T47D (cell line): ENCODE measurements around the gene RFX4.
"Not testable (repeated sequence)": the region's sequence is repeated elsewhere in the genome, so short reads cannot be mapped to it uniquely, and the experiment has no call there.

ENCODE experiments used
- DNase-seq, 2 experiments: peaks; one replicate each; pipeline versions ENCODE4 v3.0.0 to v3.0.0-alpha.2; 2011 to 2012; ENCODE audit warnings: low read depth in 1 of 2, low spot score in 1 of 2
- JUND ChIP-seq: IDR thresholded peaks from 2 replicates; pipeline ENCODE4 v1.6.1; 2012; ENCODE audit warnings: low read depth
- in situ Hi-C: cut with HindIII; loops from 2 replicates; pipeline ENCODE4 v1.10.0; 2016; ENCODE audit warnings: low sequenced_read_pairs, low pct_unique_long_range_greater_than_20kb

RFX4 gene

DNA sequence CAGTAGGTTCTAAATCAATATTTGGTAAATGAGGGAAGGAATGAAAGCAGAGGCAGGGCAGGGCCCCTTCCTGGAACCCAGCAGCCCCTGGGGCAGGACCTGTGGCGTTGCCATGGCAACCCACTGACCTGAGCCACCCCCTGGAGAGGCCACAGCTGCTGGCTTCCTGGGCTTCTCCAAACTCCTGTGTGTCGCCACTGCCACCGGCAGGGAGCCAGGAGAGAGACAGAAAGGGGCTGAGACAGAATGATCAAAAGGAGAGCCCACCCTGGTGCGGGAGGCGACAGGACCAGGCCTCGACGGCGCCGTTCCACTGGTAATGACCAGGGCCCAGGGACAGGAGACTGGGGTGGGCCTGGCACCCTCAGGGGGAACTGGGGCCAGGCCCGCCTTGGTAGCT, 18.2 kb downstream of the RFX4 start:
- DNase-seq, result no peak
- no peak for TF ChIP-seq JUND
- in situ Hi-C loops, result no loop called here

DNA sequence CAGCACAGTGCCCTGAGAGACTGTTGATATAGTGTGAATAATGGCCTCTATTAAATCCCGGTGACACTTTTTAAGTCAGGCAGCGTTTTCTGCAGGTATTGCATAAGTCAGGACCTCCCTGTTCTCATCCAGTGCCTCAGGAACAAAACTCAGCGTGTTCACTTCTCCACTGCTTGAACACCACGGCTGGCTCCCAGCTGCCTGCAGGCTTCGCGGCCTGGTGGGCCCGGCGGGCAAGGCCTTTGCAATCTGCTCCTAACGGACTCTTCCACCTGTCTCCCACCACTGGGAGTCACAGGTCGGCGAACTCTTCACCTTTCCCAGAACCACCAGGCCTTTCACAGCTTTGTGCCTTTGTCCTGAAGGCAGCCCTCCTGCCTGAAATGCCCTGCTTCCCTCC, 18.7 kb downstream of the RFX4 start:
- no peak for TF ChIP-seq JUND
- in situ Hi-C loops, result no loop called here
- no peak for DNase-seq

DNA sequence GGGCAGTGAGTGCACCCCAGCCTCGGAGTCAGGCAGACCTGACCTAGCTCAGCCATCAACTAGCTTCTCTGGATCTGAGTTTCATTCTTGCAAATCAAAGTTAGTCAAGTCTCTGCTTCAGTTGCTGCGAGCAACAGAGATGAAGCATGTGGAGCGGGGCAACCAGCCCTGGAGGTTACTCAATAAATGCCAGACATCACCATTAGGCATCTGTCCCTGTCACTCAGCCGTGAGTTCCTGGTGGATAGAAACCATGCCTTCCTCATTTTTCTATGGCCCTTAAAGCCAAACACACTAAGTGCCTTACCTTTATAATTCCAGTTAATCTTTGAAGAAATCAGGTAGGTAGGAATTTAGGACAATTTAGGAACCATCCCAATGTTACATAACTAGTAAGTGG, 19.3 kb downstream of the RFX4 start:
- no peak for DNase-seq
- in situ Hi-C loops, result no loop called here
- TF ChIP-seq JUND, result no peak

DNA sequence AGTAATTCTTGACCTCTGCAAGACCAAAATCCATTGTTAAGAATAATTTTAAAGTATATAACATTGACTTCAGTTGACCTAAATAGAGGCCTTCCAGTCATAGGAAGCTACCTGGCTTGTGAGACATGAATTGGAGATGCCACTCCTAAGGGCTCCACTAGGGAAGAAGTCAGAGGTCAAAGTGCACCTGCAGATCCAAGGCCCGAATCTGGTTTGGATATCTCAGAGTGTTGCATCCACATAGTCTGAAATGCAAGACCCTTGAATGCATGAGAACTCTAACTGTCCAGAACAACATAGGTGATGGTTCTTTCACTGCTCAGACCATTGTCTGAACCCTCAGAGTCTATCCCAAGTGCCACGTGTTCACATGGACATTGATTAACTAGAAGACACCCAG, 22.4 kb downstream of the RFX4 start:
- no peak for DNase-seq
- in situ Hi-C loops, result no loop called here

DNA sequence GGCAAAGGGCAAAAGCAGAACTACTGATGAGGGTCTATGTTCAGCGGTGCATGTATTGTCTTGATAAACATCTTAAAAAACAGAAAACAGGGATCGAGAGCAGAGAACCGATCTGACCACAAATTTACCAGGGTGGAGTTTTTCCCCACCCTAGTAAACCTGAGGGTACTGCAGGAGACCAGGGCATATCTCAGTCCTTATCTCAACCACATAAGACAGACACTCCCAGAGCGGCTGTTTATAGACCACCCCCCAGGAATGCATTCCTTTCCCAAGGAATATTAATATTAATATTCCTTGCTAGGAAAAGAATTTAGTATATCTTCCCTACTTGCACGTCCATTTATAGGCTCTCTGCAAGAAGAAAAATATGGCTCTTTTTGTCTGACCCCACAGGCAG, 37.8 kb downstream of the RFX4 start:
- in situ Hi-C loops, DNase-seq: not testable (repeated sequence)

More for the DNA sequence above, 22.4 kb downstream of the RFX4 start:
- no peak for TF ChIP-seq JUND

DNA sequence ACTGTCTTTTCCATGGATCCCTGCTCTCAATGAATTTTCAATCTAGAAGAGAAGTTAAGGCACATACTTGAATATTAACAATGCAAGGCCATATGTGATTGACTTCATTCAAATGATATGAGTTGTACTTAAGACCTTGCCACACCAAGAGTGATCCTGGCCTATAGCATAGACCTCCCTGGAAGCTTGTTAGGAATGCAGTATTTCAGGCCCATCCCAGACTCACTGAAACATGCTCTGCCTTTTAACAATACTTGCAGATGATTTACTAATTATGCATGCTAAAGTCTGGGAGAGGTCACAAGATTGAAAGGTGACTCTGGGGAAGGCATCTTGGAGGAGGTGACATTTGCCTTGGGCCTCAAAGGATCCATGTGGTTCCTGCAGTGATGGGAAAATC, 43.2 kb downstream of the RFX4 start:
- no peak for TF ChIP-seq JUND
- in situ Hi-C loops, result no loop called here
- no peak for DNase-seq

DNA sequence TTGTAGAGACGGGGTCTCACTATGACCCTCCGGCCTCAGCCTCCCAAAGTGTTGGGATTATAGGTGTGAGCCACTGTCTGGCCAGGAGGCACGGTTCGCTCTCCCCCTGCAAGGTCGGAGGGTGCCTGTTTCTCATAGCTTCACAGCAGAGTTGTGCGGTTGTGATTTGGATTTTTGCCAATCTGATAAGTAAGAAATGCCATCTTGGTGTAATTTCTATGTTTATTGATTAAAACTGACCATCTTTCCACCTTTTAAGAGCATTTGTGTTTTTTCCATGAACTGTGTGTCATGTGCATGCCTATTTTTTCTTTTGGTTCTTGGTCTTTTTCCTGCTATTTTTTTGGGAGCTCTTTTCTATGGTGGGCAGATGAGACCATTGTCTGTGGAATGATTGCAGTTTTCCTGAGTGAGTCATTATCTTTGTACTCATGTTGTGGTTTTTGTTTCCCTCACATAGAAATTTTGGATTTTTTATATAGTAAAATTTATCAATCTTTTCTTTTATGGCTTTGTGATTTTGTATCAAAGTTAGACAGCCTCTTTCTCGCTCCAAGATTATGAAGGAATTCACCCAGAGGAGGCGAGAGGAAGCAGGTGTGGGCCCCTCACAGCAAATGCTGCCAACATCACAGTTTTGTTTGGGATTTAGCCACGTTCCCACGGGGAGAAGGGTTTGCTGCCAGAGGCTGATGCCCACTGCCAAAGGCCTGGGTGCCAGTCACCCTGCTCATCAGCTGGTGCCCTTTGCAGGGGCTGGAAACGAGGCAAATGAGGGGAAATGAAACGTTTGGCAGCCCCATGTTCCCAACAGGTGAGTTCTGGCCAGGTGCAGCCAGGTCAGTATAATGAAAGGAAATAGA, 47.2 kb downstream of the RFX4 start:
- in situ Hi-C loops, result no loop called here
- DNase-seq, result no peak
- TF ChIP-seq JUND, result no peak

DNA sequence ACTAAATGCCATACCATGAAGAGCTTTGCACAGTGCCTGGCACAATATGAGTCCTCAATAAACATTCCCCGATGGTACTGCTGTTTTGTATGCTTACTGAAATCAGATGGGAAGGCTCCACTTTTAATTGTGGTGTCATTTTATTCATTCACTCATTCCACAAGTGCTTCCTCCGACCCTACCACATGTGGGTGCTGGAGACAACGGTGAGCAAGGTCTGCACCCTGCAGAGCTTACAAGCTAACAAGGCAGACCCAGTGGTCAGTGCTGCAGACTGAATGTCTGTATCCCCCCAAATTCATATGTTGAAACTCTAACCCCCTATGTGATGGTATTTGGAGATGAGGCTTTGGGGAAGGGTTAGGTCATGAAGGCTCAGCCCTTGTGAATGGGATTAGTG, 48.3 kb downstream of the RFX4 start:
- in situ Hi-C loops, result no loop called here
- DNase-seq, result peak in 1 of 2 experiments; percentile 30
- no peak for TF ChIP-seq JUND

DNA sequence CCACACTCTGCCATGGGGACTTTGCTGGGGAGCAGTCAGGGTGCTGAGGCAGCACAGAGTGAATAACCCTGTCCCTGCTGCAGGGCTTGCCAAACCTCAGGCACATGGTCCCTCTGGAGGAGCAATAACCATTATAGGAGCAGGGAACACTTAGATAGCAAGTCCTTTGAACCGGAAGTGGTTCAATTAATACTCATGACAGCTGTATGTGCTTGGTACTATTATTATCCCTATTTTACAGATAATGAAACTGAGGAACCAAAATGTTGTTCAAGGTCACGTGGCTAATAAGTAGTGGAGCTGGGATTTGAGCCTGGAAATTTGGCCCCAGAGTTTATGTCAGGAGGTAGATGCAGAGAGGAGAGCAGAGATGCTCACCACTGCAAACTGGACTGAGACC, 49.0 kb downstream of the RFX4 start:
- in situ Hi-C loops, result no loop called here
- DNase-seq, result no peak
- no peak for TF ChIP-seq JUND

DNA sequence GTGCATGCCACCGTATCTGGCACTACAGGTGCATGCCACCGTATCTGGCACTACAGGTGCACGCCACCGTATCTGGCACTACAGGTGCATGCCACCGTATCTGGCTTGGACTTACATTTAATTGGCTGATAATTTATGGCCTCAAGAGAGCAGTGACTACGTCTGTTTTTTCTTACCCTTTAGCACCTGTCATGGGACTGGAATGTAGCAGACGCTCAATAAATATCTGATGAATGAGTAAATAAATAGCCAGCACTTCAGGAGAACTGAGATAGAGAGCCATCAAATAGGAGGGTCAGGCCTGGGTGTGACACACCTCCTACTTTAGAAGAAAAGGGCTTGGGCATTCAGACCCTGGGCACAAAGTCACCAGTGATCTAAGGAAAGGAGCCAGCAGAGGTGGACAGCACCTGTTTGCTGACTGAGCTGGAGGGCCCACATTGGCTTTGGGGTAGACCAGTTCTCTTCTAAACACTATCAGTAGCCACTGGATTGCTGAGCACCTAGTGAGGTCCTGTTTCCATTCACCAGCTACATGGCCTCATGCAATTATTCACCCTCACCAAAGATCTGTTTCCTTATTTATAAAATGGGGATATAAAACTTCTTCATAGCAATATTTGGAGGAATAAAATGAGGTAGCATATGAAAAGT, 50.1 kb downstream of the RFX4 start:
- in situ Hi-C loops, result no loop called here
- DNase-seq, result no peak
- no peak for TF ChIP-seq JUND

DNA sequence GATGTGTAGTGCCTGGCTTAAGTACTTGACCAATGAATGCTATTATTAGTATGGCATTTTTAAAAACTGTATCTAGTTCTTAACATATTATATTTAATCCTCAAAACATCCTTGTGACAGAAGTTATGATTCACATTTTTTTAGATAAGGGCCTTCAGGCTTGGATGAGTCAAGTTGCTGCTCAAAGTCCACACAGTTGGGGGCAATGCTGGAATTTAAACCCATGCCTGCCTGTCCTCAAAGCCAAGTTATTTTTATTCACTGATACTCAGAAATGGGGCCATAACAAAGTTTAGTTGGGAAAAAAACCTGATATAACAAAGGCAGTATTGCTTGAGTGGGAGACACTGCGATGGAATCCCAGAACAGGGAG, 50.6 kb downstream of the RFX4 start:
- in situ Hi-C loops, result no loop called here
- DNase-seq, result no peak
- no peak for TF ChIP-seq JUND

DNA sequence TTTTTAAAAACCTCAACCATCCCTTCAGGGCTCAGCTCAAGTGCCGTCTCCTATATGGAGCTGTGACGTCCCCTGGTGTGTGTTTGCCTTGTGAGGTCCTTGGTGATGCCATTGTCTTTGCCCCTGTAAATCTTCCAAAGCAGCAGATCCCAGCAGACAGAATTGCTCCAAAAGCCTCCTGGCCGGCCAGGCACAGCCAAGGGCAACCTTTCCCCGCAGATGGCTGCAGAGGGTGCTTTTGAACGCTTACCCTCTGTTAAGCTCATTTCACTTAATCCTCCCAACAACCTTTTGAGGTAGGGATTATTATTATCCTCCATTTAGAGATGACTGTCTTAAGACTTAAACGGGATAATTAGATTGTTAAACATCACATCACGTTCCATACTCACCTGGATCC, 51.4 kb downstream of the RFX4 start:
- DNase-seq, result no peak
- in situ Hi-C loops, result no loop called here
- no peak for TF ChIP-seq JUND

DNA sequence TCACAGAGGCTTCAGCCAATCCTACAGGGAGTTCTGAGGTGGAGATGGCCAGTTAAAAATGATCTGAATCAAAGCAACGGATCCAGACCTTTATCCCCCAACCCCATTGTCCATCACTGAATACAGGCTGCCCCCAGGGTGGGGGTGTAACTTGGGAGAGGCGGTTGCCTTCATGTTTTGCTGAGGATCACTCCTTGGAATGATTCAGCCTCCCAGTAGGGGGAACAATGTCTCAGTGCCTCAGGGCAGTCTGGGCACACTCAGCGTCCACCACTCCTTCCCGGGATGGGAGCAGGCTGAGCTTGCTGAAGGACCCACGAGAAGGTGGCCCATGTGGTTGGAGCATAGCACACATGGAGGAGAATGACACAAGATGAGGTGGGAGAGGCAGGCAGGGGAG, 60.2 kb downstream of the RFX4 start:
- in situ Hi-C loops, result no loop called here
- no peak for TF ChIP-seq JUND
- no peak for DNase-seq
